Loucy (cell line): ENCODE measurements around the gene FOXF1.

ENCODE experiments used
- H2AFZ ChIP-seq: fragments of 200-600 bp; sonication (generic); 2 replicates; pipeline ENCODE4 v1.6.0; 2016; ENCODE audit warnings: antibody characterized with exemption, mild to moderate bottlenecking, low read length, moderate library complexity
- H3F3A ChIP-seq: fragments of 200-600 bp; 2 replicates; pipeline ENCODE4 v1.6.0; 2016; ENCODE audit warnings: antibody characterized with exemption, low read depth, mild to moderate bottlenecking
- H3K27me3 ChIP-seq: fragments of 200-600 bp; sonication (generic); 2 replicates; pipeline ENCODE4 v1.6.1; 2014; ENCODE audit warnings: low read length, mild to moderate bottlenecking; ENCODE audit not compliant: insufficient read depth, poor library complexity, severe bottlenecking
- H3K36me3 ChIP-seq: fragments of 200-600 bp; sonication (generic); 2 replicates; pipeline ENCODE4 v1.6.1; 2016; ENCODE audit warnings: low read length; ENCODE audit not compliant: insufficient read depth
- H3K4me1 ChIP-seq: fragments of 200-600 bp; sonication (generic); 2 replicates; pipeline ENCODE4 v1.5.1; 2014; ENCODE audit warnings: low read length, mild to moderate bottlenecking; ENCODE audit not compliant: insufficient read depth, poor library complexity, severe bottlenecking
- H3K4me2 ChIP-seq: fragments of 200-600 bp; sonication (generic); 2 replicates; pipeline ENCODE4 v1.6.0; 2014; ENCODE audit warnings: antibody characterized with exemption, low read length, low read depth, mild to moderate bottlenecking; ENCODE audit not compliant: poor library complexity, severe bottlenecking
- H3K4me3 ChIP-seq: fragments of 200-600 bp; sonication (generic); 2 replicates; pipeline ENCODE4 v1.5.1; 2014; ENCODE audit warnings: low read length, mild to moderate bottlenecking, mixed read lengths; ENCODE audit not compliant: poor library complexity, severe bottlenecking
- H3K79me2 ChIP-seq: fragments of 200-600 bp; sonication (generic); 2 replicates; pipeline ENCODE4 v1.6.1; 2014; ENCODE audit warnings: low read length; ENCODE audit not compliant: insufficient read depth
- H3K9ac ChIP-seq: fragments of 200-600 bp; sonication (generic); 2 replicates; pipeline ENCODE4 v1.6.0; 2014; ENCODE audit warnings: mild to moderate bottlenecking, low read depth, low read length, moderate library complexity; ENCODE audit not compliant: poor library complexity, severe bottlenecking
- H3K9me2 ChIP-seq: fragments of 200-600 bp; sonication (generic); replicated peaks from 2 replicates; pipeline ENCODE4 v1.6.1; 2016; ENCODE audit warnings: low read depth, low read length, mixed read lengths
- H3K9me3 ChIP-seq: fragments of 200-600 bp; sonication (generic); 2 replicates; pipeline ENCODE4 v1.6.1; 2014; ENCODE audit warnings: mild to moderate bottlenecking, antibody characterized with exemption, low read length, low read depth; ENCODE audit not compliant: insufficient read depth
- H4K20me1 ChIP-seq: fragments of 200-600 bp; sonication (generic); 2 replicates; pipeline ENCODE4 v1.6.0; 2014; ENCODE audit warnings: antibody characterized with exemption, low read length, mild to moderate bottlenecking; ENCODE audit not compliant: insufficient read depth, poor library complexity, severe bottlenecking
- EZH2phosphoT487 ChIP-seq: fragments of 200-600 bp; IDR thresholded peaks from 2 replicates; pipeline ENCODE4 v1.6.1; 2018; ENCODE audit warnings: antibody characterized with exemption, mild to moderate bottlenecking, moderate library complexity, borderline replicate concordance
- TF ChIP-seq, protein P1 (sequence below): fragments of 200-600 bp; sonication (generic); conservative IDR thresholded peaks from 2 replicates; pipeline ENCODE4 v1.5.1; 2014; ENCODE audit warnings: mild to moderate bottlenecking, antibody characterized with exemption, low read length

Gene FOXF1

DNA sequence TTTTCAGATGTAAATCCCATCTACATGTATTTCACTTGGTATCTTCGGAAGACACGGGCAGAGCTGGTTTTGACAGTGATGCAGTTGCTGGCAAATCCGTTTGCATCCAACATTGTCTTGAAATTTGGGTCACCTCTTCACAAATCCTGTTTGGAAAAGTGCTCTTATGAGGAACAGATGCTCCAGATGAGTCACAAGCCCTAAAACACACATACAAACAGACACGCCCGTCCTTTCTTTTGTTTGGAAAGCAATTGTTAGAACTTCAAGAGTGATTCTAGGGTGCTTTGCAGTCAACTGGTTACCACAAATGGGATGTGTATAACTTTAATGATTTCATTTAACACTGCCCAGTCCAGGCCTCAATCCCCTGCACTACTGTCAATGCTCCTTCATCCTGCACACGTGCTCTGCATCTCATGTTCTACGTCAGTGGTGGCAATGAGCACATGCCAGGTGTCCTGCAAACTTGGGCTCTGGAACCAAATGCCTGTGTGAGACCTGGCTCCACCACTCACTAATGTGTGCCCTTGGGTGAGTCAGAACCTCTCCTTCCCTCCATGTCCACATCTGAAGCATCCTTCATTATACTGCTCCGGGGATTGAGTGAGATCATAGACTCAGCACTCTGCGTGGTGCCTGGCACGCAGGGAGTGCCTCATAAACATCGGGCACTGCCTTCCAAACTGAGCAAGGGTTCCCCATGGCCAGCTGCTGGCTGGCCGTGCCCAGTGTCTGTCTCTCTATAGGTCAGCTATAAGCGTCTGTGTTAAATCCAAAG is 19.3 kb upstream of the FOXF1 start:
- H3K27me3 ChIP-seq, result no peaks in the 10 kb centered on the region

DNA sequence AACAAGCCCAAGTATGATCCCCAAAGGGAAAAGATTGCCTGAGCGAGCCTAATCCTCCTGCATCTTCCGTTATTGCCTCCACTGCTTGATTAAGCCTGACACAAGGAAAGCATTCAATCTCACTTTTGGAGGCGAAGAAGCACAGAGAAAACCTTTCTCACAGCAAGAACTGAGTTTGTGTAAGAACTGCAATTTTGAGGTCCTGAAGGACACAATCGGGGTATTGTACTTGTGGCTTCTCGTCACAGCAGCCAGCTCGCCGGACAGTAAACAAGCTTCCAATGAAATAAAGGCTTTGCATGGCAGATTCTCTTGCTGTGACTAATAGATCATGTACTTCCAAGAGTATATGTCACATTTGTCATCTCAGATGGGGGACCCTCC is 18.7 kb upstream of the FOXF1 start:
- Histone ChIP-seq H3F3A (no peaks in the 10 kb centered on the region), H3K4me2 (no peak overlapping the region), H3K36me3 (no peaks in the 10 kb centered on the region), H3K9ac (no peak overlapping the region), H3K9me2 (no peaks in the 10 kb centered on the region), H3K4me3 (no peak overlapping the region), H3K4me1 (no peaks in the 10 kb centered on the region), H3K9me3 (no peaks in the 10 kb centered on the region), H4K20me1 (no peaks in the 10 kb centered on the region), H3K79me2 (no peaks in the 10 kb centered on the region), H2AFZ (no peak overlapping the region), H3K27me3 (no peaks in the 10 kb centered on the region)
- TF ChIP-seq, protein P1, sequence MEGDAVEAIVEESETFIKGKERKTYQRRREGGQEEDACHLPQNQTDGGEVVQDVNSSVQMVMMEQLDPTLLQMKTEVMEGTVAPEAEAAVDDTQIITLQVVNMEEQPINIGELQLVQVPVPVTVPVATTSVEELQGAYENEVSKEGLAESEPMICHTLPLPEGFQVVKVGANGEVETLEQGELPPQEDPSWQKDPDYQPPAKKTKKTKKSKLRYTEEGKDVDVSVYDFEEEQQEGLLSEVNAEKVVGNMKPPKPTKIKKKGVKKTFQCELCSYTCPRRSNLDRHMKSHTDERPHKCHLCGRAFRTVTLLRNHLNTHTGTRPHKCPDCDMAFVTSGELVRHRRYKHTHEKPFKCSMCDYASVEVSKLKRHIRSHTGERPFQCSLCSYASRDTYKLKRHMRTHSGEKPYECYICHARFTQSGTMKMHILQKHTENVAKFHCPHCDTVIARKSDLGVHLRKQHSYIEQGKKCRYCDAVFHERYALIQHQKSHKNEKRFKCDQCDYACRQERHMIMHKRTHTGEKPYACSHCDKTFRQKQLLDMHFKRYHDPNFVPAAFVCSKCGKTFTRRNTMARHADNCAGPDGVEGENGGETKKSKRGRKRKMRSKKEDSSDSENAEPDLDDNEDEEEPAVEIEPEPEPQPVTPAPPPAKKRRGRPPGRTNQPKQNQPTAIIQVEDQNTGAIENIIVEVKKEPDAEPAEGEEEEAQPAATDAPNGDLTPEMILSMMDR, result no peak
- no peak for TF ChIP-seq EZH2phosphoT487

More for the DNA sequence above, 19.3 kb upstream of the FOXF1 start:
- no peaks in the 10 kb centered on the region for H3K9me2 ChIP-seq
- no peak overlapping the region for H3K4me2 ChIP-seq
- no peak overlapping the region for H3K4me3 ChIP-seq
- no peaks in the 10 kb centered on the region for H3F3A ChIP-seq
- no peaks in the 10 kb centered on the region for H3K36me3 ChIP-seq
- H3K9ac ChIP-seq, result no peak overlapping the region
- no peak for TF ChIP-seq EZH2phosphoT487
- TF ChIP-seq, protein P1, result no peak
- no peaks in the 10 kb centered on the region for H3K79me2 ChIP-seq
- H4K20me1 ChIP-seq, result no peaks in the 10 kb centered on the region
- H2AFZ ChIP-seq, result no peak overlapping the region
- H3K4me1 ChIP-seq, result no peaks in the 10 kb centered on the region
- H3K9me3 ChIP-seq, result no peaks in the 10 kb centered on the region

DNA sequence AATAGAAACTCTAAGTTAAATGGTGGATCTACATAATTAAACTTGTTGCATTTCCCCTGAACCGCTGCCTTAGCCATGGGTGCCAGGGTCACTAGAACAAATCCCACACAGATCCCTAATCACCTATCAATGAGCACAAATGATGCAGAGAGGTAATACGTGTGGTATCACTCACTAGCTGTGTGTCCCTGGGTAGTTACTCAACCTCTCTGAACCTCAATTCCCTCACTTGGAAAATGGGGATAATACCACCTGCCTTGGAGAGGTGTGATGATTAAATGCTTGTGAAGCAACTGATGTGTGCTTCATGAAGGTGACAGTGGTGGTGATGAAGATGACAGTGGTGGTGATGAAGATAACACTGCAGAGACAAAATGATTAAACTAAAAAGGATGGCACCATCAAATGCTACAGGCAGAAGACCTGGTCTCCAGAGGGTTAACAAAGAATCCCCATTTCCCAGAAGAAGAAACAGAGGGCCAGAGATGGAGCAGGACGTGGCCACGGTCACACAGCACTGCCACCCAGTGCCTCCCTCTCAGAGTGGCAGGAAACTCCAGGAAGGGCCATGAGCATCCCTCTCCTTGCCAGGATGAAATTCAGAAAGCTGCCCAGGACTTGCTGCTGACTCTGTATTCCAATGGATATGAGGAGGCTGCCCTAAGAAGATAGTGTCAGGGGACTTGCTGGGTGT is 17.9 kb upstream of the FOXF1 start:
- no peaks in the 10 kb centered on the region for H3F3A ChIP-seq
- no peak overlapping the region for H3K4me2 ChIP-seq
- H3K4me3 ChIP-seq, result no peak overlapping the region
- H4K20me1 ChIP-seq, result no peaks in the 10 kb centered on the region
- no peaks in the 10 kb centered on the region for H3K9me2 ChIP-seq
- H2AFZ ChIP-seq, result no peak overlapping the region
- H3K79me2 ChIP-seq, result no peaks in the 10 kb centered on the region
- TF ChIP-seq, protein P1, result no peak
- no peak for TF ChIP-seq EZH2phosphoT487
- no peaks in the 10 kb centered on the region for H3K4me1 ChIP-seq
- no peaks in the 10 kb centered on the region for H3K27me3 ChIP-seq
- H3K9me3 ChIP-seq, result no peaks in the 10 kb centered on the region
- H3K9ac ChIP-seq, result no peak overlapping the region
- H3K36me3 ChIP-seq, result no peaks in the 10 kb centered on the region
